HG02571 (cell line): Measurements from ENCODE around the gene CCR5AS.
"Not testable (repeated sequence)": the region's sequence is repeated elsewhere in the genome, so short reads cannot be mapped to it uniquely, and the experiment has no call there.

Experiments used
- ATAC-seq: cut with Tn5 transposase; IDR thresholded peaks from one replicate; pipeline ENCODE4 v1.9.1; 2021; ENCODE audit warnings: mild to moderate bottlenecking, moderate library complexity; ENCODE audit not compliant: unreplicated experiment

The CCR5AS gene

GRCh38 chr3:46406788-46407611, at the start of gene CCR5AS, which contains the start of gene CCRL2:
TSS of gene CCR5AS (minus strand) at chr3:46407066.
TSS of gene CCRL2 (plus strand) at chr3:46407259. CDS start at chr3:46408080, 821 bp downstream.
- no peak for ATAC-seq

GRCh38 chr3:46456118-46456517, 49.3 kb upstream of the CCR5AS start:
- ATAC-seq, result no peak

DNA sequence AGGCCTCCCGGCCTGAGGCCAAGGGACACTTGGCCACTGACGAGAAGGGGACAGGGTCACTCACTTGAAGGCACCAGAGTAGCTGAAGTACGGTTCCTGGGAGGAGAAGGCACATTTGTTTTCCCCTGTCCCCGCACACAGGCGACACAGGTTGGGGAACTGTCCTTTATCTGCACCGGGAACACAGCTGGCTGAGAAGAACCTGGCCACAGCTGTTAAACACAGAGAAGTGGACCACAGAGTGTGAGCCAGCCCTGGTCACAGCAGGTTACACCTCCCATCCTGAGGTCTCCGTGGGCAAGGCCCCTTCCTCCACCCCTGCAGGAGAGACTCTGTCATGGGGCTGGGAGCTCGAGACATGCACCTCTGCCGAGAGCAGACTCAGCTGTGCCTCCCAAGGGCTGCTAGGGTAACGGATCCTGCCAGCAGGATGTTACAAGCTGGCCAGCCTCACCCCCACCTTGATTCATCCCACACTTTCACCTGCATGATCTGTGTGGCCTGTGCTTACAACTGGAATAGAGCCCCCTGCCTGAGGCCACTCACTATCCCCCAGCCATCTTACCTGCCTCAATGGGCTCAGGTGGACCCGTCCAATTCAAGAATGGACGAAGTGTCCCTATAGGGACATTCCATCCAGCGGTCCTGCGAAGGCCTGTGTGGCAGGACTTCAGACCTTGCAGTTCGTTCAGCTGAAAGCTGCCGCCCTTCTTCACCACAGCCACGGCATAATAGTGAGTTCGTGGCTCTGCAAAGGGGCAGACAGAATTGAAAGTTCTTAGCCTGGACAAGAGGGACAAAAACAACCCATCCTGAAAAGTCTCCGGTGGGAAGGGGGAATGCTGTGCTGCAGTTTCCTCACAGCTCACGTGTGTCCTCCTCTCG, 48.6 kb upstream of the CCR5AS start:
- no peak for ATAC-seq

- no peak for ATAC-seq
Observed at GRCh38 chr3:46454606-46455005, 47.7 kb upstream of the CCR5AS start.

DNA sequence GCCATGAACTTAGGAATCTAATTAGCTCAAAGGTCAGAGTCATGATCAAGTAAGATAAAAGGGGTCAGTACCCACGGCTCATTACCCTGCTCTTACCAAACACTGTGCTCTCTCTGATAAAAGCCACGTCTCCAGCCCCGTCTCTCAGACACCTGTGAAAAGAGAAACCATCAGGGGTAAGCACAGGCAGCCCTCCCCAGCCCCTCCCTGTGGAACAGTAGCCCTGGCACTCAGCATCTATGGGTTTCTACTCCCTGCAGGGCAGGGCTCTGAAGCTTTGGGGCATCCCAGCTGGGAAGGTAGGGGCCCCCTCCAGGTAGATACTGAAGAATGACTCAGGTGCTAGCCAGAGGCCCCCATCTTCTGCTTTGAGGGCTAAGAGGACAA, 47.3 kb upstream of the CCR5AS start:
- ATAC-seq, result no peak

DNA sequence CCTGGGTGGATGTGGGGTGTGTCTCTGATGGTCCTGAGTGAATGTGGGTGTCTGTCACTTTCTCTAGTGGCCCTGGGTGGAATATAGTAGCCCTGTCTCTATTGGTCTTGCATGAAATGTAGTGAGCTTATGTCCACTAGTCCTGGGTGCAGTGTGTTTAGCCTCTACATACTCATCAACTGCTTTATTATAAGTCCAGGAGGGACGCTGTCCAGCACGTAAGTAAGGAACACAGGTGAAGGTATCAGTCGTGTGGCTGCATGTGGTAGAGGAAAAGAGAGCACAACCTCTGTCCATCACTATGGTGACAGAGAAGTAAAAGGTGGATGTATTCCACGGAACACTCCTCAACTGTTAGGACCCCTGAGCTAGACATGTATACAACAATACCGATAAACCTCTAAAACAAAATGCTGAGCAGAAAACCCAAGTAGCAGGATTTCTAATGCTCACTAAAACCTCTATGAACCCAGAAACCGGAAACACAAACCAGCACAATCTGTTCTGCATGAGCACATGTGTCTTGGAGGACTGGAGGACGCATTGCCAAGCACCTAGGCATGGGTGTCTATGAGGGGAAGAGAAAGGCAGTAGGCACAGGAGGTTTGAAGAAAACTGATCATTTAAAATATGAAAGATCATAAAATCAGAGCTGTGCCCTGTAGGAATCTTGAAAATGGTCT, 46.8 kb upstream of the CCR5AS start:
- ATAC-seq, result no peak

GRCh38 chr3:46449755-46450552, 43.1 kb upstream of the CCR5AS start:
- ATAC-seq, result no peak

DNA sequence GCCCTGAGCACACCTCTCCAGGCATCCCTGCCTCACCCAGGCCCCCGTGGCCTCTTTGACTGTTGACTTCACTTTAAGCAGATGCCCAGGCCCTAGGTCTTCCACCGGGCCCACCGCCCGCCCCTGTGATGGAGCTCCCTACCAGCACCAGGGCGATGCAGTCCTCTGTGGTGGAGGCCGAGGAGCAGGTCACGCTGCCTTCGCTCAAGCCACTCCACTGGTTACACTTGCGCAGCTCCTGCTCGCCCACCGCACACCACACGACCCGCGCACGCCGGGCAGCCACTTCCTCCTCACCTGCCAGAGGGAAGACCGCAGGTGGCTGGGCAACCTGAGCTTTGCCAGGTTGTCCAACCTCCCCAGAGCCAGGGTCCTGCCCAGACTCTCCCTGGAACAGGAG, 41.9 kb upstream of the CCR5AS start:
- ATAC-seq, result no peak

DNA sequence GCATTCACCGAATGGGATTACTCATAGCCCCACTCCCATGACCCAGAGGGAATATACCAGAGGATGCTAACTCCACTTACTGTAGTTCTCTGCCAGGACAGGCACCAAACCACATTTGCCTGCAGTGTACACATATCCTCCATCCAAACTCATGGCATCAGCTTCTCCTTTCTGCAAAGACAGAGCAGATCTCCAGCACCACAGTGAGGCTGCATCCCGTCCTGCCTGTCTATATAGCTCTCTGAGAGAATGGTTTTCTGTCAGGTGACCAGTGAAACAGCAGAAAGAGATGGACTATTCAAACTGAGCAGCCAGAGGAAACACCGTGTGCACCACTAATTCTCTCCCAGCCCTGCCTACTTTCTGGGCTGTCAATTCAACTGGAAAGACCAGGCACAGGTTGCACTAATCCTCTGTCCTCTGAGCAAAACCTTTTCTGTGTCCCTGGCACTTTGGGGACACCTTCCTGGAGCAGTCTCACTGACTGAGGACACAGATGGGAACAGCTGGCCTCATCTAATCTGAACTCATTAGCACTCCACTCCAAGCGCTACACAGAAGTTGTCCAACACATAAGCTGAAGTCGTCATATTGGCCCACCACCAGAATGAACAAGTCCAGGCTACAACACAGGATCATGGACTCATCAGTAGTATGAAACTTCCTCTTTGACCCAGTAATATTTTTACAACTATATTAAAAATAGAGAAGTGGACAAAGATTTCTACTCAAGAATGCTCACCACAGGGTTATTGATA, 40.5 kb upstream of the CCR5AS start:
- no peak for ATAC-seq

DNA sequence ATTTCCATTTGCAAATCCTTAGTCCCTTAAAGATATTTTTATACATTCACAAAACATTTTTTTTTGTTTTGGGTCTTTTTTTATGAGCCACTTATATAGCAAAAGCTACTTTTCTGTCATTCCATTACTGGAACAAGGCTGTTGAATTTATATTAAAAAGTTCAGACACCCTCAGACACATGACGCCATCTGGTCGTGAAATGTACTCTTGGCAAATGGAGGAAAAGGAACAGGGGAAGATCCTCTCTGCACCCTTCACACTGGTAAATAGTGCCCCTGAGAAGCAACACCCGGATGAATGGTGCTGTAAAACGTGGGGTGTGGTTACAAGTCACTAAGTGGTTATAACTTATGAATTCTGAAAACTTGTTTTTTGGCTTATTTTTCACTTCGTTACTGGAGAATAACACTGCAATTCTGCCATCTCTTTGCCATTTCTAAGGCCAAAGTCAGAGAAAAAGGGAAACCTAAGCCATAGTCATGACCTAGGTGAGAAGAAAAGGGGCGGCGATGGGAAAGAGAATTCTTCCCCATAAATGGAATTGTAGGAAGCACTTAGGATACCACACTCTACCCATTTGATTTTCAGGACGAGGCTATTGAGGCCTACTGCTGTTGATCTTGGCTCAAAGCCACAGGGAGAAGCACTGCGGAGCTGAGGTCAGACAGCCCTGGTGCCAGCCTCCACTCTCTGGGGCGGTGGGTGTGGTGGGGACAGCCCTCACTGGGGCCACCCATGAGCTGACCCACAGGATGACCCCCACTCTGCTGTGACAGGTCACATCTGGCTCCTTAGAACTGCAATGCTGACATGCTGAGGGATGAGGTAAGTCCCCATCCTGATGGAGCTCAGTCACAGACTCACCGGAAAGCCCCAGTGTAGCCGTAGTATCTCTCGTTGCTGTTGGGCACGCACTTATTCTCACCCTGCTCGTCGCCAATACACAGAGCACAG, 36.0 kb upstream of the CCR5AS start:
- no peak for ATAC-seq

DNA sequence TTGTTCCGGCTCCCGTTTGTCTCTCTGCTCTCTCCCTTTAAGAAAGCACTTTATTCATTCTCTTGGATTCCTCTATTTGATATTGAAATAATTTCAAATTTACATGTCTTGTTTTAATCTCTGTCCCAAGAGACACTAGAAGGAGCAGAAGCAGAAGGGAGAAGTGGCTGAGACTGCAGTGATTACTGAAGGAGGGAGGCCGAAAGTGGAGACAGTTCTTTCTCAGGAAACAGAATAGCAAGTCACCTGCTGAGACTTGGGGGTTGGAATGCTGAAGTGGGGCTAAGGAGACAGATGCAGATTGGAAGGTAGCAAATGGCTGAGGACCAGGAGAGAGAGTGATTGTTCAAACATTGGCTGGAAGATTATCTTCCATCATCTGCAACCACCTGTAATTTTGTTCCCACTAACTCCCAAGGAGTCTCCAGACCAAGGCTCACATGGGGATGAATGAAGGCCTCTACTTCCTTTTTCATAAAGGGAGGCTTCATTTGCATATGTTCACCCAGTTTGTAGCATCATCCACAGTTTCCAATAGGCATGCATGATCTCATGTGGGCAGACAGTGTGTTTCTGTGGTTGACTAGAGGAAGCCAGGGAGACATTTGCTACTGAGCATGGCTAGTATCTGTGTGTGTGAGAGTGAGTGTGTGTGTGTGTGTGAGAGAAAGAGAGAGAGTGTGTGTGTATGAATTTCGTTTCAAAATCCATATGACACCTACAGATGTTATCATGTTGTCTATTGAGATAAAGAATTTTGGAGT, 33.8 kb upstream of the CCR5AS start:
- no peak for ATAC-seq

GRCh38 chr3:46438831-46439230, 32.0 kb upstream of the CCR5AS start:
- ATAC-seq, result no peak

DNA sequence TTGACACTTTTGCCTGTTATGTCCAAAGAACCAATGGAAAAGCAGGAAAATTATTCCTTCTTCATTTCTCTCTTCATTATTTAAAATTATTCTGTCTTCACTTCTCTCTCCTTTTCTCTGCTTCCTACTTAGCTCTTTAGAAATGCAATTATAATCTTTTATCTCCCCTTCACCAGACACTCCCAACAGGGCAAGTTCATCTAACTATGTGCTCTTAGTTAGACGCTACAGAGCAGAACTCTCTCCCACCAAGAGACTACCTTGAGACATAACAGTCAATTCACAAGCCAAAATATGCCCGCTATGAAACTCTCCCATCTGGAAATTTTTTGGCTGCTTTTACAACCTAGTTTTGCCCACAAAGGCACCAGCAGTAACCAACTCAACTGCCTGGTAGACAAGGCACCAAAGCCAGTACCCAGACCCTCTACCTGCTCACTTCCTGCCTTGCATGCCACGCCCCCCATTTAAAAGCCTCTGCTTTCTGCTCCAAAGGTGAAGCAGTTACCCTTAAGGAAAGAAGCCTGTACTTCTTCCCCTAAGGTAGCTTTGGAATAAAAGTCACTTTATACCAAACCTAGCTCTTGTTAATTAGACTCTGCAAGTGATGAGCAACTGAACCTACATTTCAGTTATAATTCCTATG, 28.3 kb upstream of the CCR5AS start:
- ATAC-seq, result no peak

- ATAC-seq, result no peak
Observed at GRCh38 chr3:46433841-46434240, 27.0 kb upstream of the CCR5AS start.

DNA sequence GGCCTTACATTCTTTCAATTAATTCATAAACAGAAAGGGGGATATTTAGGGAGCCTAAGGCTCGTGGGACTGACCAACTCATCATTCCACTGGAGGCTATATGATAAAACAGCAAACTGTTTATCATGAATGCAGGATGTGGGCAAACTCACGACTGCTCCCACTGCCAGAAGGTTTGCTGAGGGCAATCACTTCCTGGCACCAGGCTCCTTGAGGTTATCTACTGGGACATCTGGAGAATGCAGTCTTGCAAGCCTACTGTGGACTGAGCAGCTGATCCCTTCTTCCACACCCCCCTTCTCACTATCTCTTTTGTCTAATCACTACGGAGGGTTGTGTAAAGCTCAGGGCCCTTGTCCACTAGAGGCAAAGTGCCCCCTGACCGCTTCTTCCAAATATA, 26.3 kb upstream of the CCR5AS start:
- not testable (repeated sequence) for ATAC-seq

DNA sequence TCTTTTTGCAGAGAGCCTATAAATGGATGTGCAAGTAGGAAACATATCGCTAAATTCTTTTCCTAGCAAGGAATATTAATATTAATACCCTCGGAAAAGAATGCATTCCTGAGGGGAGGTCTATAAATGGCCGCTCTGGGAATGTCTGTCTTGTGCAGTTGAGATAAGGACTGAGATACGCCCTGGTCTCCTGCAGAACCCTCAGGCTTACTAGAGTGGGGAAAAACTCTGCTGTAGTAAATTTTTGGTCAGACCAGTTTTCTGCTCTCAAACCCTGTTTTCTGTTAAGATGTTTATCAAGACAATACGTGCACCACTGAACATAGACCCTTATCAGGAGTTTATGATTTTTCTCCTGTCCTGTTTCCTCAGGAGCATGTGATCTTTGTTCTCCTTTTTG, 25.0 kb upstream of the CCR5AS start:
- not testable (repeated sequence) for ATAC-seq

DNA sequence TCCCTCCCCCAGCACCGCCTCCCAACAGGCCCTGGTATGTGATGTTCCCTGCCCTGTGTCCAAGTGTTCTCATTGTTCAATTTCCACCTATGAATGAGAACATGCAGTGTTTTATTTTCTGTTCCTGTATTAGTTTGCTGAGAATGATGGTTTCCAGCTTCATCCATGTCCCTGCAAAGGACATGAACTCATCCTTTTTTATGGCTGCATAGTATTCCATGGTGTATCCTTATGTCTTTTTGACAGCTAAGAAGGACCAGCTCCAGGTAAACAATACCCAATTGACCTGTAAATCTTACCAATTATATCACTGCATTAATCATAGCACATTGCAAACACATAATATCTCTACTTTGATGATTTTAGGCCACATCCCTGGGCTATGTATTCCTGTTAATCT, 24.0 kb upstream of the CCR5AS start:
- not testable (repeated sequence) for ATAC-seq
